HepG2 (cell line): ENCODE data around the gene SMIM36. TPM values are rescaled to one million over a fixed set of nuclear protein-coding genes. Genes with fewer than 3 reads are reported as not detected.
A peak's percentile ranks its signal among the peaks of the same experiment; 100 is the strongest.

Experiments
- GABPA ChIP-seq, 2 experiments: IDR thresholded peaks; 2 replicates each; pipeline ENCODE4 v1.6.1; 2011 to 2016; ENCODE audit warnings: low read depth in 2 of 2, low read length in 1 of 2, missing biosample characterization in 1 of 2, missing genetic modification characterization in 1 of 2
- GFI1 ChIP-seq: sonication (generic); formaldehyde crosslinking; IDR thresholded peaks from 2 replicates; pipeline ENCODE4 v1.5.0; 2020; ENCODE audit warnings: missing genetic modification reagents, mild to moderate bottlenecking, borderline replicate concordance
- KDM6A ChIP-seq: IDR thresholded peaks from 2 replicates; pipeline ENCODE4 v1.6.1; 2016; ENCODE audit warnings: low read depth
- KLF12 ChIP-seq: sonication (generic); formaldehyde crosslinking; IDR thresholded peaks from 2 replicates; pipeline ENCODE4 v1.4.0; 2020; ENCODE audit warnings: missing genetic modification reagents, borderline replicate concordance
- KLF6 ChIP-seq: IDR thresholded peaks from 2 replicates; pipeline ENCODE4 v1.8.0; 2016; ENCODE audit warnings: missing biosample characterization, missing genetic modification reagents
- MAF1 ChIP-seq: sonication (generic); formaldehyde crosslinking; IDR thresholded peaks from 2 replicates; pipeline ENCODE4 v1.5.0; 2020; ENCODE audit warnings: missing genetic modification reagents, borderline replicate concordance
- NKX3-1 ChIP-seq: sonication (generic); formaldehyde crosslinking; IDR thresholded peaks from 2 replicates; pipeline ENCODE4 v1.5.0; 2020; ENCODE audit warnings: missing genetic modification reagents
- PHF20 ChIP-seq: sonication (generic); formaldehyde crosslinking; IDR thresholded peaks from 2 replicates; pipeline ENCODE4 v1.5.0; 2020; ENCODE audit warnings: mild to moderate bottlenecking, missing genetic modification reagents
- POGK ChIP-seq: sonication (generic); formaldehyde crosslinking; conservative IDR thresholded peaks from 2 replicates; pipeline ENCODE4 v1.8.0; 2022; ENCODE audit warnings: mild to moderate bottlenecking, moderate library complexity, missing genetic modification reagents
- RNF2 ChIP-seq: fragments of 450-650 bp; conservative IDR thresholded peaks from 2 replicates; pipeline ENCODE4 v1.6.1; 2016; ENCODE audit warnings: low read depth
- TCF7L2 ChIP-seq: IDR thresholded peaks from 2 replicates; pipeline ENCODE4 v1.6.1; 2011; ENCODE audit warnings: mild to moderate bottlenecking, low read depth, low read length, moderate library complexity
- ZFP37 ChIP-seq: sonication (generic); formaldehyde crosslinking; IDR thresholded peaks from 2 replicates; pipeline ENCODE4 v1.4.0; 2020; ENCODE audit warnings: missing genetic modification reagents, borderline replicate concordance
- ZMYM3 ChIP-seq: sonication (generic); formaldehyde crosslinking; IDR thresholded peaks from 2 replicates; pipeline ENCODE4 v1.5.1; 2020; ENCODE audit warnings: mild to moderate bottlenecking, missing genetic modification reagents
- ZNF17 ChIP-seq: sonication (generic); formaldehyde crosslinking; IDR thresholded peaks from 2 replicates; pipeline ENCODE4 v1.5.0; 2020; ENCODE audit warnings: mild to moderate bottlenecking, missing genetic modification reagents
- ZNF530 ChIP-seq: sonication (generic); formaldehyde crosslinking; IDR thresholded peaks from 2 replicates; pipeline ENCODE4 v1.5.0; 2020; ENCODE audit warnings: low read depth, mild to moderate bottlenecking, missing genetic modification reagents
- ZNF605 ChIP-seq: sonication (generic); formaldehyde crosslinking; IDR thresholded peaks from 2 replicates; pipeline ENCODE4 v1.8.0; 2022; ENCODE audit warnings: mild to moderate bottlenecking, missing genetic modification reagents
- ZNF710 ChIP-seq: sonication (generic); formaldehyde crosslinking; IDR thresholded peaks from 2 replicates; pipeline ENCODE4 v1.5.0; 2020; ENCODE audit warnings: mild to moderate bottlenecking, missing genetic modification reagents, borderline replicate concordance
- ZNF737 ChIP-seq: sonication (generic); formaldehyde crosslinking; IDR thresholded peaks from 2 replicates; pipeline ENCODE4 v1.5.0; 2020; ENCODE audit warnings: missing genetic modification reagents, mild to moderate bottlenecking, borderline replicate concordance
- ZNF841 ChIP-seq: sonication (generic); formaldehyde crosslinking; IDR thresholded peaks from 2 replicates; pipeline ENCODE4 v1.8.1; 2023; ENCODE audit warnings: missing genetic modification reagents, borderline replicate concordance
- polyA plus RNA-seq, 8 experiments: library from polyadenylated mRNA; depleted of rRNA in 3 of 8; stranded (reverse) in 7 of 8; unstranded in 1 of 8; fragments of >200 nt; fragmentation: Illumina TruSeq in 4 of 8; extraction: Trizol in 4 of 8; gene quantifications; 2 replicates each; pipeline versions ENCODE4 v1.2.1 to v1.2.3, GENCODE V29; 2011 to 2016; ENCODE audit warnings: low read depth in 4 of 8, missing spikeins in 1 of 8, mixed read lengths in 1 of 8; ENCODE audit not compliant: insufficient read depth in 1 of 8
- total RNA-seq, 5 experiments: library from RNA; depleted of rRNA; stranded (reverse); fragments of >200 nt; fragmentation: Illumina TruSeq; extraction: Trizol; gene quantifications; 2 replicates each; pipeline ENCODE4 v1.2.3, GENCODE V29; 2016; ENCODE audit warnings: low read depth in 1 of 5
- TF ChIP-seq, protein P1 (sequence below): sonication (generic); formaldehyde crosslinking; IDR thresholded peaks from 2 replicates; pipeline ENCODE4 v1.4.0; 2020; ENCODE audit warnings: missing genetic modification reagents, mild to moderate bottlenecking, borderline replicate concordance
- TF ChIP-seq, protein P2 (sequence below): sonication (generic); formaldehyde crosslinking; IDR thresholded peaks from 2 replicates; pipeline ENCODE4 v1.5.0; 2020; ENCODE audit warnings: missing genetic modification reagents

The SMIM36 gene
- total and polyA plus RNA-seq, 2 of the 13 experiments (the other 11 are each of a cell fraction or from before 2014, with no cell fraction given): not detected

GRCh38 chr17:55407641-55408566 lies 103.3 kb downstream of the SMIM36 start (continued):
- TF ChIP-seq ZNF710: peak; percentile 97
- no peak for TF ChIP-seq ZFP37 (CRISPR knock-in tag)
- TF ChIP-seq ZNF737 (CRISPR knock-in tag): no peak
- peak; percentile 64; the same call in 1 of the 2 replicates for TF ChIP-seq ZNF605
- TF ChIP-seq, protein P1, sequence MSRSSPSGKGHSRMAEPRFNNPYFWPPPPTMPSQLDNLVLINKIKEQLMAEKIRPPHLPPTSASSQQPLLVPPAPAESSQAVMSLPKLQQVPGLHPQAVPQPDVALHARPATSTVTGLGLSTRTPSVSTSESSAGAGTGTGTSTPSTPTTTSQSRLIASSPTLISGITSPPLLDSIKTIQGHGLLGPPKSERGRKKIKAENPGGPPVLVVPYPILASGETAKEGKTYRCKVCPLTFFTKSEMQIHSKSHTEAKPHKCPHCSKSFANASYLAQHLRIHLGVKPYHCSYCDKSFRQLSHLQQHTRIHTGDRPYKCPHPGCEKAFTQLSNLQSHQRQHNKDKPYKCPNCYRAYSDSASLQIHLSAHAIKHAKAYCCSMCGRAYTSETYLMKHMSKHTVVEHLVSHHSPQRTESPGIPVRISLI (CRISPR knock-in tag): peak; percentile 95
- no peak for TF ChIP-seq PHF20 (CRISPR knock-in tag)
- TF ChIP-seq ZNF17: no peak
- TF ChIP-seq KLF12: peak; percentile 59; the same call in 1 of the 2 replicates
- peak; percentile 82 for TF ChIP-seq POGK (CRISPR knock-in tag)
- TF ChIP-seq ZNF530 (CRISPR knock-in tag): no peak
- TF ChIP-seq, protein P2, sequence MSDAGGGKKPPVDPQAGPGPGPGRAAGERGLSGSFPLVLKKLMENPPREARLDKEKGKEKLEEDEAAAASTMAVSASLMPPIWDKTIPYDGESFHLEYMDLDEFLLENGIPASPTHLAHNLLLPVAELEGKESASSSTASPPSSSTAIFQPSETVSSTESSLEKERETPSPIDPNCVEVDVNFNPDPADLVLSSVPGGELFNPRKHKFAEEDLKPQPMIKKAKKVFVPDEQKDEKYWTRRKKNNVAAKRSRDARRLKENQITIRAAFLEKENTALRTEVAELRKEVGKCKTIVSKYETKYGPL (CRISPR knock-in tag): no peak
- TF ChIP-seq MAF1 (CRISPR knock-in tag): no peak
- peak; percentile 36; the same call in 1 of the 2 replicates for TF ChIP-seq ZMYM3 (CRISPR knock-in tag)
- no peak for TF ChIP-seq ZNF841
- peak; percentile 98 for TF ChIP-seq KDM6A
- no peak for TF ChIP-seq GABPA (IDR thresholded peaks at IDR 0.05; ENCODE audit: low read depth, low read length)
- TF ChIP-seq GABPA (CRISPR knock-in tag; IDR thresholded peaks at IDR 0.05; ENCODE audit: low read depth): 0 out of 2 replicates have a peak, but pooled peaks have one; percentile 3
- TF ChIP-seq TCF7L2: 0 out of 2 replicates have a peak, but pooled peaks have one; percentile 30
- TF ChIP-seq KLF6 (CRISPR knock-in tag): 0 out of 2 replicates have a peak, but pooled peaks have one; percentile 59
- TF ChIP-seq RNF2: no peak
- TF ChIP-seq NKX3-1 (CRISPR knock-in tag): peak; percentile 51; the same call in 1 of the 2 replicates
- TF ChIP-seq GFI1 (CRISPR knock-in tag): peak; percentile 96
